HepG2 (cell line): ENCODE data around the gene PPIP5K2. TPM values are rescaled to one million over a fixed set of nuclear protein-coding genes. Genes with fewer than 3 reads are reported as not detected.

Source experiments
- ATAC-seq: fragments of 200-7000 bp; cut with Tn5 transposase; 3 replicates; pipeline ENCODE4 v1.9.1; 2020; ENCODE audit warnings: mild to moderate bottlenecking, moderate library complexity
- BruUV-seq: library from RNA; stranded (reverse); fragments of 400-500 nt; replicated peaks from 2 replicates; lab custom pipeline; 2021; lab: Mats Ljungman, UMichigan
- CTCF ChIA-PET: fragments of 300-600 bp; formaldehyde crosslinking; extraction: SDS; loops from one replicate; lab custom pipeline; 2021; ENCODE audit warnings: low total read pairs, inconsistent platforms, low intra/inter-chr PET ratio; lab: Yijun Ruan, JAX
- POLR2A ChIA-PET: fragments of 350-600 bp; sonication (Branson Sonifier 250); formaldehyde crosslinking; loops from one replicate; lab custom pipeline; 2020; ENCODE audit warnings: antibody characterized with exemption, inconsistent platforms; lab: Yijun Ruan, JAX
- DNase-seq: peaks from one replicate; pipeline ENCODE4 v3.0.0-alpha.2; 2015; ENCODE audit warnings: low spot score
- FAIRE-seq: peaks from 3 replicates; lab custom pipeline; 2011; peaks lifted over from hg19 to GRCh38; lab: Jason Lieb, UNC
- H2AFZ ChIP-seq: one replicate; pipeline ENCODE4 v1.6.1; 2011; ENCODE audit warnings: low read length, inconsistent platforms
- H3K27ac ChIP-seq: fragments of 300-600 bp; 3 replicates; pipeline ENCODE4 v1.8.0; 2011; ENCODE audit warnings: mixed run types, mild to moderate bottlenecking, mixed read lengths, low read length, inconsistent platforms; ENCODE audit not compliant: insufficient read depth; ENCODE audit errors: extremely low read length
- H3K27me3 ChIP-seq, 2 experiments: fragments of 200-600 bp in 1 of 2; 2 replicates in 1 of 2; 3 replicates in 1 of 2; pipeline versions ENCODE4 v1.6.0 to v1.8.0; 2011; ENCODE audit warnings: low read length in 2 of 2, mild to moderate bottlenecking in 2 of 2, moderate library complexity in 2 of 2, inconsistent platforms in 1 of 2; ENCODE audit not compliant: insufficient read depth in 2 of 2, control insufficient read depth in 1 of 2
- H3K36me3 ChIP-seq, 2 experiments: fragments of 200-600 bp in 1 of 2; replicated peaks in 1 of 2; 2 replicates in 1 of 2; 3 replicates in 1 of 2; pipeline versions ENCODE4 v1.5.1 to v1.8.0; 2011; ENCODE audit warnings: low read length in 2 of 2, inconsistent platforms in 1 of 2; ENCODE audit not compliant: insufficient read depth in 2 of 2, control insufficient read depth in 1 of 2
- H3K4me1 ChIP-seq: 2 replicates; pipeline ENCODE4 v1.5.1; 2012; ENCODE audit warnings: low read length, inconsistent platforms; ENCODE audit not compliant: insufficient read depth
- H3K4me2 ChIP-seq: 2 replicates; pipeline ENCODE4 v1.6.0; 2011; ENCODE audit warnings: low read depth, low read length, inconsistent platforms
- H3K4me3 ChIP-seq, 3 experiments: fragments of 200-600 bp in 1 of 3; sonication (generic), shearing (Covaris generic) in 1 of 3; replicated peaks in 1 of 3; 2 replicates each; pipeline ENCODE4 v1.5.1; 2011 to 2016; ENCODE audit warnings: low read length in 3 of 3, inconsistent platforms in 2 of 3, low read depth in 2 of 3, mild to moderate bottlenecking in 2 of 3, control low read depth in 1 of 3, mixed read lengths in 1 of 3; ENCODE audit not compliant: insufficient read depth in 1 of 3
- H3K79me2 ChIP-seq: one replicate; pipeline ENCODE4 v1.6.1; 2011; ENCODE audit warnings: low read length, inconsistent platforms; ENCODE audit not compliant: insufficient read depth
- H3K9ac ChIP-seq: 2 replicates; pipeline ENCODE4 v1.6.0; 2011; ENCODE audit warnings: mild to moderate bottlenecking, low read depth, low read length, inconsistent platforms; ENCODE audit not compliant: insufficient read depth
- H3K9me3 ChIP-seq: 2 replicates; pipeline ENCODE4 v1.5.1; 2012; ENCODE audit warnings: mild to moderate bottlenecking, low read length
- H4K20me1 ChIP-seq: 2 replicates; pipeline ENCODE4 v1.6.0; 2011; ENCODE audit warnings: inconsistent platforms, mild to moderate bottlenecking, low read length, moderate library complexity; ENCODE audit not compliant: insufficient read depth
- CEBPZ ChIP-seq: IDR thresholded peaks from 2 replicates; pipeline ENCODE4 v1.6.1; 2012; ENCODE audit warnings: low read length, improper control_type of control experiment
- HNF4A ChIP-seq: sonication (generic); formaldehyde crosslinking; IDR thresholded peaks from 2 replicates; pipeline ENCODE4 v1.4.0; 2020; ENCODE audit warnings: missing genetic modification reagents
- KDM3A ChIP-seq: IDR thresholded peaks from 2 replicates; pipeline ENCODE4 v1.6.1; 2018; ENCODE audit warnings: low read depth, missing compliant biosample characterization
- NFE2L1 ChIP-seq: sonication (generic); formaldehyde crosslinking; IDR thresholded peaks from 2 replicates; pipeline ENCODE4 v1.4.0; 2020; ENCODE audit warnings: missing genetic modification reagents, mild to moderate bottlenecking, borderline replicate concordance
- POLR2A ChIP-seq, 2 experiments: IDR thresholded peaks; 2 replicates each; pipeline ENCODE4 v1.6.1; 2011; ENCODE audit warnings: low read depth in 2 of 2, low read length in 2 of 2, mild to moderate bottlenecking in 1 of 2, moderate library complexity in 1 of 2; ENCODE audit not compliant: insufficient read depth in 1 of 2
- SRY ChIP-seq: sonication (generic); formaldehyde crosslinking; IDR thresholded peaks from 2 replicates; pipeline ENCODE4 v1.8.0; 2022; ENCODE audit warnings: mild to moderate bottlenecking, missing genetic modification reagents
- STAG1 ChIP-seq: sonication (generic); formaldehyde crosslinking; IDR thresholded peaks from 2 replicates; pipeline ENCODE4 v1.4.0; 2020; ENCODE audit warnings: missing genetic modification reagents
- TCF7 ChIP-seq: sonication (generic); IDR thresholded peaks from 2 replicates; pipeline ENCODE4 v1.6.1; 2016; ENCODE audit warnings: antibody characterized with exemption, low read depth
- XRCC5 ChIP-seq: fragments of 200-400 bp; formaldehyde crosslinking; optimal IDR thresholded peaks from 2 replicates; pipeline ENCODE3; 2017; ENCODE audit warnings: mild to moderate bottlenecking, low read length
- ZBTB34 ChIP-seq: sonication (generic); formaldehyde crosslinking; IDR thresholded peaks from 2 replicates; pipeline ENCODE4 v1.8.0; 2022; ENCODE audit warnings: mild to moderate bottlenecking, missing genetic modification reagents
- ZBTB42 ChIP-seq: sonication (generic); formaldehyde crosslinking; IDR thresholded peaks from 2 replicates; pipeline ENCODE4 v1.5.0; 2020; ENCODE audit warnings: mild to moderate bottlenecking, missing genetic modification reagents
- ZNF766 ChIP-seq: sonication (generic); formaldehyde crosslinking; IDR thresholded peaks from 2 replicates; pipeline ENCODE4 v1.5.0; 2020; ENCODE audit warnings: missing genetic modification reagents, borderline replicate concordance
- ZNF784 ChIP-seq: sonication (generic); formaldehyde crosslinking; IDR thresholded peaks from 2 replicates; pipeline ENCODE4 v1.5.1; 2020; ENCODE audit warnings: missing genetic modification reagents, mild to moderate bottlenecking, borderline replicate concordance
- WGBS: methylation state at CpG from one replicate; pipeline ENCODE4 v1.1.6; 2017; ENCODE audit warnings: low lambda C conversion rate; 5-methylcytosine and 5-hydroxymethylcytosine counted together
- in situ Hi-C: cut with HindIII; loops from 2 replicates; pipeline ENCODE4 v1.10.0; 2017; ENCODE audit warnings: low pct_unique_long_range_greater_than_20kb; ENCODE audit not compliant: extremely low pct_ligation_motif_present
- intact Hi-C: fragments of 100-400 bp; cut with micrococcal nuclease; formaldehyde crosslinking; loops from one replicate; pipeline ENCODE4 v1.10.0; 2022; ENCODE audit not compliant: unreplicated experiment
- polyA plus RNA-seq, 8 experiments: library from polyadenylated mRNA; depleted of rRNA in 3 of 8; stranded (reverse) in 7 of 8; unstranded in 1 of 8; fragments of >200 nt; fragmentation: Illumina TruSeq in 4 of 8; extraction: Trizol in 4 of 8; gene quantifications; 2 replicates each; pipeline versions ENCODE4 v1.2.1 to v1.2.3, GENCODE V29; 2011 to 2016; ENCODE audit warnings: low read depth in 4 of 8, missing spikeins in 1 of 8, mixed read lengths in 1 of 8; ENCODE audit not compliant: insufficient read depth in 1 of 8
- total RNA-seq, 5 experiments: library from RNA; depleted of rRNA; stranded (reverse); fragments of >200 nt; fragmentation: Illumina TruSeq; extraction: Trizol; gene quantifications; 2 replicates each; pipeline ENCODE4 v1.2.3, GENCODE V29; 2016; ENCODE audit warnings: low read depth in 1 of 5
- TF ChIP-seq, protein P1 (sequence below): sonication (generic); formaldehyde crosslinking; conservative IDR thresholded peaks from 2 replicates; pipeline ENCODE4 v1.8.0; 2022; ENCODE audit warnings: mild to moderate bottlenecking, moderate library complexity, missing genetic modification reagents
- TF ChIP-seq, protein P2 (sequence below): sonication (generic); formaldehyde crosslinking; IDR thresholded peaks from 2 replicates; pipeline ENCODE4 v1.4.0; 2020; ENCODE audit warnings: missing genetic modification reagents, mild to moderate bottlenecking, borderline replicate concordance

PPIP5K2 gene
- total and polyA plus RNA-seq, 2 of the 13 experiments (the other 11 are each of a cell fraction or from before 2014, with no cell fraction given), result 19.7 to 45.6 TPM

DNA sequence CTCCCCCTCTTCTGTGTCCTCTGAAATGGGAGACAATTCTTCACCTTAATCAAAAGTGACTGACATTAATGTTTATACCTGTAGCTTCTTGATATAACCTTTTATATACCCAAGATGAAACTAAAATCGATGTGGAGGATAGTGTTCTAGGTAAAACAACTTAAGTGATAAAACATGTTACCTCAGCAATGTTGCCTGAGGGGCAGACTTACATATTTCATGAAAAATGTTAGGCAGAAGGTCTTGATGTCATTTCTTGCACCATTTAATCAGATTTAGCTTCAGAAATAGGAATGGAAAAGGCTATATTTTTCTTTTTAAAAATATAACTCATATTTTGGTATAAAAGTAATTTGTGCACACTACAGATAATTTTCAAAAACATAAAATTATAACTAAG lies 115.8 kb downstream of the PPIP5K2 start:
- BruUV-seq, result no TSS peak
- no peak overlapping the region for H3K9ac ChIP-seq
- H3K36me3 ChIP-seq, result no peaks in the 10 kb centered on the region
- H3K4me1 ChIP-seq, result no peaks in the 10 kb centered on the region
- DNase-seq (no peak), ATAC-seq (no peak), FAIRE-seq (no peak)
- no peaks in the 10 kb centered on the region for H4K20me1 ChIP-seq
- intact Hi-C loops (no loop called here), in situ Hi-C loops (no loop called here)
- 0% methylated on average over 1 of the region's 1 CpG for WGBS
- H3K4me3 ChIP-seq, result no peak overlapping the region
- POLR2A ChIA-PET, result no interaction called here
- H3K4me2 ChIP-seq, result no peak overlapping the region
- H2AFZ ChIP-seq, result no peak overlapping the region
- peaks cover 10% of the 10 kb centered on the region for H3K9me3 ChIP-seq
- H3K27ac ChIP-seq, result no peak overlapping the region
- CTCF ChIA-PET, result no interaction called here
- 0 out of 5 replicates have a peak, but pooled peaks cover 0 to 3% of the 10 kb centered on the region in 2 experiments for H3K27me3 ChIP-seq
- H3K79me2 ChIP-seq, result no peaks in the 10 kb centered on the region
- TF ChIP-seq SRY (CRISPR knock-in tag) (no peak), ZBTB42 (CRISPR knock-in tag) (no peak), NFE2L1 (CRISPR knock-in tag) (no peak), ZNF766 (no peak), POLR2A (IDR thresholded peaks at IDR 0.05; ENCODE audit: insufficient read depth in 1 of 2, low read depth in 2 of 2, low read length in 2 of 2) (no peak), STAG1 (CRISPR knock-in tag) (no peak), CEBPZ (no peak), ZNF784 (CRISPR knock-in tag) (no peak), TCF7 (no peak), HNF4A (CRISPR knock-in tag) (no peak), ZBTB34 (CRISPR knock-in tag) (no peak), KDM3A (CRISPR knock-in tag) (no peak), XRCC5 (no peak)
- TF ChIP-seq, protein P1, sequence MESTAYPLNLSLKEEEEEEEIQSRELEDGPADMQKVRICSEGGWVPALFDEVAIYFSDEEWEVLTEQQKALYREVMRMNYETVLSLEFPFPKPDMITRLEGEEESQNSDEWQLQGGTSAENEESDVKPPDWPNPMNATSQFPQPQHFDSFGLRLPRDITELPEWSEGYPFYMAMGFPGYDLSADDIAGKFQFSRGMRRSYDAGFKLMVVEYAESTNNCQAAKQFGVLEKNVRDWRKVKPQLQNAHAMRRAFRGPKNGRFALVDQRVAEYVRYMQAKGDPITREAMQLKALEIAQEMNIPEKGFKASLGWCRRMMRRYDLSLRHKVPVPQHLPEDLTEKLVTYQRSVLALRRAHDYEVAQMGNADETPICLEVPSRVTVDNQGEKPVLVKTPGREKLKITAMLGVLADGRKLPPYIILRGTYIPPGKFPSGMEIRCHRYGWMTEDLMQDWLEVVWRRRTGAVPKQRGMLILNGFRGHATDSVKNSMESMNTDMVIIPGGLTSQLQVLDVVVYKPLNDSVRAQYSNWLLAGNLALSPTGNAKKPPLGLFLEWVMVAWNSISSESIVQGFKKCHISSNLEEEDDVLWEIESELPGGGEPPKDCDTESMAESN (CRISPR knock-in tag), result no peak
- TF ChIP-seq, protein P2, sequence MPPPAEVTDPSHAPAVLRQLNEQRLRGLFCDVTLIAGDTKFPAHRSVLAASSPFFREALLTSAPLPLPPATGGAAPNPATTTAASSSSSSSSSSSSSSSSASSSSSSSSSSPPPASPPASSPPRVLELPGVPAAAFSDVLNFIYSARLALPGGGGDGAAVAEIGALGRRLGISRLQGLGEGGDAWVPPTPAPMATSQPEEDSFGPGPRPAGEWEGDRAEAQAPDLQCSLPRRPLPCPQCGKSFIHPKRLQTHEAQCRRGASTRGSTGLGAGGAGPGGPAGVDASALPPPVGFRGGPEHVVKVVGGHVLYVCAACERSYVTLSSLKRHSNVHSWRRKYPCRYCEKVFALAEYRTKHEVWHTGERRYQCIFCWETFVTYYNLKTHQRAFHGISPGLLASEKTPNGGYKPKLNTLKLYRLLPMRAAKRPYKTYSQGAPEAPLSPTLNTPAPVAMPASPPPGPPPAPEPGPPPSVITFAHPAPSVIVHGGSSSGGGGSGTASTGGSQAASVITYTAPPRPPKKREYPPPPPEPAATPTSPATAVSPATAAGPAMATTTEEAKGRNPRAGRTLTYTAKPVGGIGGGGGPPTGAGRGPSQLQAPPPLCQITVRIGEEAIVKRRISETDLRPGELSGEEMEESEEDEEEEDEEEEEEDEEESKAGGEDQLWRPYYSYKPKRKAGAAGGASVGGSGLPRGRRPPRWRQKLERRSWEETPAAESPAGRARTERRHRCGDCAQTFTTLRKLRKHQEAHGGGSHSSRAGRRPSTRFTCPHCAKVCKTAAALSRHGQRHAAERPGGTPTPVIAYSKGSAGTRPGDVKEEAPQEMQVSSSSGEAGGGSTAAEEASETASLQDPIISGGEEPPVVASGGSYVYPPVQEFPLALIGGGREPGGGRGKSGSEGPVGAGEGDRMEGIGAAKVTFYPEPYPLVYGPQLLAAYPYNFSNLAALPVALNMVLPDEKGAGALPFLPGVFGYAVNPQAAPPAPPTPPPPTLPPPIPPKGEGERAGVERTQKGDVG (CRISPR knock-in tag), result no peak
